T-helper 17 cell (primary cell): ENCODE measurements around the gene NAV2. TPM values are rescaled to one million over a fixed set of nuclear protein-coding genes. Genes with fewer than 3 reads are reported as not detected.
"Not testable (repeated sequence)": the region's sequence is repeated elsewhere in the genome, so short reads cannot be mapped to it uniquely, and the experiment has no call there.

Experiments
- ATAC-seq: fragments of 150-1000 bp; cut with Tn5 transposase; 2 replicates; pipeline ENCODE4 v1.10.0; 2021; ENCODE audit warnings: mild to moderate bottlenecking, moderate library complexity
- DNase-seq, 3 donors: peaks; one replicate each; pipeline versions ENCODE4 v3.0.0 to v3.0.0-alpha.2; 2020 to 2021
- H3K9me3 ChIP-seq: one replicate; pipeline ENCODE4 v1.7.0; 2013; ENCODE audit warnings: low read length, mild to moderate bottlenecking; ENCODE audit not compliant: control insufficient read depth, poor library complexity, severe bottlenecking
- H3K27ac Mint-ChIP-seq: one replicate; pipeline ENCODE4 v1.8.0; 2022; ENCODE audit warnings: mild to moderate bottlenecking, moderate library complexity, mixed read lengths
- H3K27me3 Mint-ChIP-seq: one replicate; pipeline ENCODE4 v1.8.0; 2022; ENCODE audit warnings: mixed read lengths
- H3K36me3 Mint-ChIP-seq: one replicate; pipeline ENCODE4 v1.8.0; 2022; ENCODE audit warnings: low read depth, mixed read lengths
- H3K4me1 Mint-ChIP-seq: one replicate; pipeline ENCODE4 v1.8.0; 2022; ENCODE audit warnings: mild to moderate bottlenecking, mixed read lengths
- H3K4me3 Mint-ChIP-seq: one replicate; pipeline ENCODE4 v1.8.0; 2022; ENCODE audit warnings: mild to moderate bottlenecking, moderate library complexity, mixed read lengths
- total RNA-seq, 4 donors: library from RNA in 2 of 4; stranded (reverse) in 2 of 4; gene quantifications; one replicate each; pipeline ENCODE4 v1.2.3 and lab custom pipeline; 2022 to 2026

NAV2 gene
- total RNA-seq, 2 donors from 2014 or later: 0.96 to 1.3 TPM

DNA sequence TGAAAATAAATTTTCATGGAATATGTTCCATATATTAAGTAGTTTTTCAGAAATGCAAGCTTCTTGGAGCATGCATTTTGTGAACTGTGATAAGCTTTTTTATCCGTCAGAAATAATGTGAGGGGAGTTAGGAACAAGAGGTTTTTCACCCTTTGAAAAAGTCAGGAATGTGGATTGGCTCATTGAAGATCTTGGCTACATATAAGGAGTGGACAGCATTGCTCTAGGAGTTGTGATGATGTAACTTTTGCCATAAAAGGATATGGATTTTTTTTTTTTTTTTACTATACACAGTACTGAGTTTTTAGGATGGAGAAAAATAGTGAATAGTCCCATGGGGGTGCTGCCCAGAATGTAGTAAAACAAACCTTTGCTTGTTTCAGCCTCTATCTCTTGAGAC is 180.2 kb downstream of the NAV2 start:
- H3K4me1 Mint-ChIP-seq: no peaks in the 10 kb centered on the region
- no peak for ATAC-seq
- no peak overlapping the region for H3K4me3 Mint-ChIP-seq
- no peak overlapping the region for H3K27ac Mint-ChIP-seq
- H3K9me3 ChIP-seq: no peaks in the 10 kb centered on the region
- no peak for DNase-seq
- no peaks in the 10 kb centered on the region for H3K36me3 Mint-ChIP-seq
- peaks cover 13% of the 10 kb centered on the region for H3K27me3 Mint-ChIP-seq

DNA sequence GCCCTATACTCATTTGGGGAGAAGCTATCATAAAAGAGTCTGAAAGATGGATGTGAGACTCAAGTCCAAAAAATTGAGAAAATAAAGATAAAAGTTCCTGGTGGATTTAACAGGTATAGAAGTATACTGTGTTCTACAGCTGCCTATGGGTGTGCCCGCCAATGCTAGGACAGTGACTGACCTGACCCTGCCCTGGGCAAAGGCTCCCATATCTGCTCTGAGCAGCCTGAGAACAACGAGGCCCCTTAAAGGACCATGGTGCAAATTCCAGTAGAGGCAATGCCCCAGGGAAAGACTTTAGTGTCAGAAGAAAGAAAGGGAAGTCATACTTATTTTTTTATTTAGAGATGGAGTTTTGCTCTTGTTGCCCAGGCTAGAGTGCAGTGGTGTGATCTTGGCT is 181.8 kb downstream of the NAV2 start:
- no peaks in the 10 kb centered on the region for H3K27me3 Mint-ChIP-seq
- no peaks in the 10 kb centered on the region for H3K36me3 Mint-ChIP-seq
- no peak for ATAC-seq
- DNase-seq: no peak
- H3K9me3 ChIP-seq: no peaks in the 10 kb centered on the region
- H3K27ac Mint-ChIP-seq: no peak overlapping the region
- no peaks in the 10 kb centered on the region for H3K4me1 Mint-ChIP-seq
- no peak overlapping the region for H3K4me3 Mint-ChIP-seq

DNA sequence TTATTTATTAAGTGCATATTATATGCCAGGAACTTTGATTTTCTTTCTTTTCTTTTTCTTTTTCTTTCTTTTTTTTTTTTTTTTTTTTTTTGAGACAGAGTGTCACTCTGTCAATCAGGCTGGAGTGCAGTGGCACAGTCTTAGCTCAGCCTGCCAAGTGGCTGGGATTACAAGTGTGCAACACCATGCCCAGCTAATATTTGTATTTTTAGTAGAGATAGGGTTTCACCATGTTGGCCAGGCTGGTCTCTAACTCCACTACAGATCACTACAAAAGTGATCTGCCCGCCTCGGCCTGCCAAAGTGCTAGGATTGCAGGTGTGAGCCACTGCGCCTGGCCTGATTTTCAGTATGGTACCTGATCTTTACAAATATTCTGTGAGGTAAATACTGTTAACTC is 182.4 kb downstream of the NAV2 start:
- not testable (repeated sequence) for DNase-seq, ATAC-seq, H3K36me3 Mint-ChIP-seq, H3K27ac Mint-ChIP-seq, H3K27me3 Mint-ChIP-seq, H3K4me3 Mint-ChIP-seq, H3K9me3 ChIP-seq, H3K4me1 Mint-ChIP-seq

DNA sequence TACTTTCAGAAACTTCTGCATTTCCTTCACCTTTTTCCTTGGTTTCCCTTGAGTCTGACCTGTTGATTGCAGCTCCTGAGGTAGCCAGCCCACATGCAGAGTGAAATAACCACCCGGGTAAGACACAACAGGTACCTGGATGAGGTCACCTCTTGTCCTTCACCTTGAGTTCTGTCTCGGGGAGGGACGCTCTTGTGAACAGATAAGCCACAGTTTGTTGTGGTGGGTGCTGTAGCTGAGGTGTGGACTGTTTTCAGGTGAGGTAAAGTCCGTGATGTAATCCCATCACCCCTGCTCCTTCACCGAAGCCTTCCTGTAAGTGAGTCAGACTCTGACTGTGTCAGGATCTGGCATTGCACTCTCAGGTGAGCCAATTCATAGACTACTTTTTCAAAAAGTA is 183.1 kb downstream of the NAV2 start:
- no peaks in the 10 kb centered on the region for H3K36me3 Mint-ChIP-seq
- no peak for ATAC-seq
- H3K27ac Mint-ChIP-seq: no peak overlapping the region
- H3K4me3 Mint-ChIP-seq: no peak overlapping the region
- no peaks in the 10 kb centered on the region for H3K9me3 ChIP-seq
- no peak for DNase-seq
- no peaks in the 10 kb centered on the region for H3K4me1 Mint-ChIP-seq
- H3K27me3 Mint-ChIP-seq: no peaks in the 10 kb centered on the region

DNA sequence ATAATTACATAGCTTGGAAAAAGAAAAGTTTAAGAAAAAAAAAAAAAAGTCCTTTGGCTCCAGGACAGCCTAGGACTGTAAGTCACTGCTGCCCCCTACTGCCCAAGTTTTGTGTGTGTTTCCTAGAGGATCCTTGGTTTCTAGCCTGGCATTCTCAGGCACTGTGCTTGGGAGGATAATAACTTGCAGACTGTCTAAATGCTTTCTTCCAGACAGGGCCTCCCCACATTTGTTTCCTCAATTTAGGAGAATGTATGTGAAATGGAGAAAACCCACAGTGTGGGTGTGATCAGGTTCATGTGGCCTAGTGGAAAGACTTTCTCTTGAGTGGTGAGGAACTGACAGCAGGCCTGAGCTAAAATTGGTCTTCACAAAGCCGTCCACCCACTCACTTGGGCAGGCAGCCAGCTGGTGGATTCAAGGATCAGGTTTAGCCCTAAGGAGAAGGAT is 191.0 kb downstream of the NAV2 start:
- no peaks in the 10 kb centered on the region for H3K36me3 Mint-ChIP-seq
- no peak for ATAC-seq
- peak in 1 of 3 donors; percentile 23 for DNase-seq
- no peak overlapping the region for H3K27ac Mint-ChIP-seq
- no peaks in the 10 kb centered on the region for H3K9me3 ChIP-seq
- no peak overlapping the region for H3K4me3 Mint-ChIP-seq
- no peaks in the 10 kb centered on the region for H3K27me3 Mint-ChIP-seq
- no peaks in the 10 kb centered on the region for H3K4me1 Mint-ChIP-seq

DNA sequence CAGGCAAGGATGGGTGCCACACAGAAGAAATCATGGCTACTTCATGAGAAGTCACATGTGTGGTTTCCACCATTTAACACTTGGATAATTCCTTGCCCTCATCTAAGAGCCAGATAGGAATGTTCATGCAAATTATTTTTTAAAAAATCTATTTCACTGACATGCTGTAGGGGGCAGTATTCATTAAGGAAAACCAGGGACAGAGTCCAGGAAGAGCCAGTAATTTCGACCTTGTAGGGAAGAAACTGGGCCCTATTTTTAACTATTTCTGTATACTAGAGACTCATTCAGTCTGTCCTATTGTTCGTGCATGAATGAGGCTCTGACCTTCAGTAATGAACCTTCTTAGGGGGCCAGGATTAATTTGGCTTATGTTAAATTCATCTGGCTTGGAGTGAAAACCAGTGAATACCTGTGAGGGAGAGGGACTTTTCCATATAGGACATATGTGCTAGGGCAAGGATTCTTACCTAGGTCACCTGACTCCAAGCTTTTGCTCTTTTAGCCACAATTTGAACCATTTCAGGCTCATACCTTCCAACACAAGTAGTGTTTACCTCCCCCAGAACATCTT is 192.7 kb downstream of the NAV2 start:
- H3K27me3 Mint-ChIP-seq: peaks cover 5% of the 10 kb centered on the region
- no peak for DNase-seq
- H3K9me3 ChIP-seq: no peaks in the 10 kb centered on the region
- peaks cover 2% of the 10 kb centered on the region for H3K36me3 Mint-ChIP-seq
- no peak overlapping the region for H3K4me3 Mint-ChIP-seq
- H3K27ac Mint-ChIP-seq: no peak overlapping the region
- no peaks in the 10 kb centered on the region for H3K4me1 Mint-ChIP-seq
- ATAC-seq: no peak

DNA sequence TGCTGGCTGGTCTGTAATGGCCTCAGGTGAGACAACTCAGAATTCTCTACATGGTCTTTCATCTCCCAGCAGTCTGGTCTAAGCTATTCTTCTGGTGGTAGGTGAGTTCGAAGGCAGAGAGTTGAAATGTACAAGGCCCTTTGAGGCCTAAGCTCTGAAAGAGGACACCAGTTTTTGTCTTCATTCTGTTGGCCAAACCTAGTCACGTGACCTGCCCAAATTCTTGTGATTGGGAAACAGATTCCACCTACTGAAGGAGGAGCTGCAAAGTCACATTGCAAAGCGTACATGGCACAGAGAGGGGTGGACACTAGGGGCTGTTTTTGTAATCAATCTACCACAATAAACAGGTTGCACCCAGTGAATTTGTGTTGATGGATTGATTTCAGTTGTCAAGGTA is 193.5 kb downstream of the NAV2 start:
- Mint-ChIP-seq H3K4me3 (no peak overlapping the region), H3K27me3 (peaks cover 6% of the 10 kb centered on the region), H3K36me3 (peaks cover 2% of the 10 kb centered on the region), H3K4me1 (no peaks in the 10 kb centered on the region), H3K27ac (no peak overlapping the region)
- DNase-seq (no peak), ATAC-seq (no peak)
- no peaks in the 10 kb centered on the region for H3K9me3 ChIP-seq

DNA sequence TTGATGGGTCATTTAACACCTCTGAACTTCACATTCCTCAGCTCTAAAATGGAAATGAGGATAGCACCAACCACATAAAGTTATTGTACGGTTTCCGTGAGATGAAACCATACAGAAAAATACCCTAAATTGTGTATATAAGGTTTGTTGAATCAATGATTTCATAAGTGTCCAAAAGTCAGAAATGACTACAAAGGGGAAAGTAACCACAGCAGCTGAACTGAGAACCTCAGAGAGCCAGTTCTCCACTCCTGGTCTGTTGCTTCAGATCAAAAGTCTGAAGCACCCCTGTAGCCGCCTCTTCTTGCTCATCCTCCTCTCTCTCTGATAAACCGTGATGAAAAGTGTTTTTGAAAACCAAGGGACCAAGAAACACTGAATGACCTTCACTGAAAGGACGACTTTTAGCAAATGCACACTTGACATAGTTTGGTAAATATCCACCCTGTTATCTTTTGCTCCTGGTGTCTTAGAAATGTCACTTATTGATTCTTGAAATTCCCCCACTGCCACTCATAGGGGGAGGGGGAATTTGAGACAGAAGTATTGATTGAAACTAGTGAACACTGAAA is 194.5 kb downstream of the NAV2 start:
- H3K27me3 Mint-ChIP-seq: peaks cover 6% of the 10 kb centered on the region
- no peaks in the 10 kb centered on the region for H3K9me3 ChIP-seq
- ATAC-seq (no peak), DNase-seq (no peak)
- no peak overlapping the region for H3K4me3 Mint-ChIP-seq
- H3K36me3 Mint-ChIP-seq: peaks cover 2% of the 10 kb centered on the region
- H3K4me1 Mint-ChIP-seq: no peaks in the 10 kb centered on the region
- no peak overlapping the region for H3K27ac Mint-ChIP-seq

DNA sequence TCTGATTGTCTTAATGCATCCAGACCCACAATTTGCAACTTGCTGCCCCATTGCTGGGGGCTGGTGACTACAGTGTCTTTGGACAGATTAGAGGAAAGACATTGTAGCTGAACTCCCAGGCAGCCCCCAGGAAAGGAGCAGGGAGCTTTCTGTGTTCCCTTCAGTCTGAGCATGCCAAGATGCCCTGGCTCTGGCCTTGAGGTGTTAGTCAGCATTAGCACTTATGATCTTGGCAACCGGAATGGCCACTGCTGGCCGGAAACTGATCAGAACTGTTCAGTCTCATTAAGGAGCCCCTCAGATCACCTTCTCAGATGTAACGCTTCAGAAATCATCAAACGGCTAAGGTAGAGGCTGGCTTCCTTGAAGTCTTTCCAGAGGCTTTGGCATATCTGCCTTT is 195.2 kb downstream of the NAV2 start:
- Mint-ChIP-seq H3K27me3 (peaks cover 6% of the 10 kb centered on the region), H3K4me1 (no peaks in the 10 kb centered on the region)

DNA sequence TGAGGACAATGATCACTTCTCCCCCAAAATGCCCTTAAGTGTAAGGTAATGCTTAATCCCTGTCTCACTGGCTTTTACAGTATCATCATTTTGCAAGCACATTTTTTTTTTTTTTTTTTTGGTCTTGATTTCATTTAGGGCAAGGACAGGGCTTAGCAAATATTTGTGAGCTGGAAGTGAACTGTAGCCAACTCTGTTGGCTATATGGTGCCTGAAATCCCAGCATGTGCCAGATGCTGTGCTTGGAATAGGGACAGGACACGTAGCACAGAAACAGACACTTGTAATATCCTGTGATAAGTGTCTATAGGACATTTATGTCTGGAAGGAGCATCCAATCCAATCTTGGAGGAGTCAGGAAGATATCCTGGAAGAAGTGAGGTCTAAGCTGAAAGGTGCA is 198.3 kb downstream of the NAV2 start:
- no peak for ATAC-seq
- Mint-ChIP-seq H3K4me3 (no peak overlapping the region), H3K27ac (no peak overlapping the region), H3K36me3 (peaks cover 2% of the 10 kb centered on the region), H3K27me3 (peaks cover 16% of the 10 kb centered on the region), H3K4me1 (no peaks in the 10 kb centered on the region)
- H3K9me3 ChIP-seq: no peaks in the 10 kb centered on the region
- DNase-seq: no peak

More for the DNA sequence above, 195.2 kb downstream of the NAV2 start:
- no peaks in the 10 kb centered on the region for H3K9me3 ChIP-seq
- Mint-ChIP-seq H3K36me3 (peaks cover 2% of the 10 kb centered on the region), H3K27ac (no peak overlapping the region), H3K4me3 (no peak overlapping the region)
- no peak for DNase-seq
- ATAC-seq: no peak

DNA sequence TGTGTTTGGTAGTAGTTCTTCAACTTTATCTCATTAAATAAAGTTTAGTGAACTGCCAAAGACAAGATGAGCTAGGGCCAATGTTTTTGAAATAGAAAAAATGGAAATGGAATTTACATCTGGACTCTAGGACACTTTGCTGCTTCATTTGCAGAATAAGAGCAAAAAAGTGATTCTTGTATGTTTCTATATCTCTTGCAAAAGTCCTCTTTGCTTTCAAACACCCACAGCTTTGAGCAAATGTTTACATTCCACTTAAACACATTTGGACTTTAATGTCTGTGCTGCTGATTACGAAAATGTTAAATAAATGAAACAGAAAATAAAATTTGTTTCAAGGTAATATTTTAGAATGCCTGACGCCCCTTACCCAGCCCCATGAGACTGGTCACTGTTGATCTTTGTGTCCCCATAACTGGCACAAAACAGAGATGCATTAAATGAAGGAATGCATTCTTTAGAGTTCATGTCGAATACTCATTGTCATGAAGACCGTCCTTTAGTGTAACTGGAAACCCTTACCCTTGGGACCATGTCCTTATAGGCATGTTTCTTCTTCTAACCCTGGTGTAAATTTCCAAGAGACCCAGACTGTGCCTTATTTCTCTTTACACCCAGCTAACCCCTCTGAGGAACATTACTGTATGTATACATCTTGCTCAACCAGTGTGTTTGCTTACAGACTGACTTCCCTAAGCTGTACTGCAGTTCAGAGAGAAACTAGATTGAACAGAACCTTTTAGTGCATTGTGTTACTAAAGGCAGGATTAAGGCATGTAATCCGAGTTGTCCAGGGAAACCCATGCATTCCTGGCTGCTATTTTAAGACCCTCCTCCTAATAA is 199.7 kb downstream of the NAV2 start:
- ATAC-seq: no peak

DNA sequence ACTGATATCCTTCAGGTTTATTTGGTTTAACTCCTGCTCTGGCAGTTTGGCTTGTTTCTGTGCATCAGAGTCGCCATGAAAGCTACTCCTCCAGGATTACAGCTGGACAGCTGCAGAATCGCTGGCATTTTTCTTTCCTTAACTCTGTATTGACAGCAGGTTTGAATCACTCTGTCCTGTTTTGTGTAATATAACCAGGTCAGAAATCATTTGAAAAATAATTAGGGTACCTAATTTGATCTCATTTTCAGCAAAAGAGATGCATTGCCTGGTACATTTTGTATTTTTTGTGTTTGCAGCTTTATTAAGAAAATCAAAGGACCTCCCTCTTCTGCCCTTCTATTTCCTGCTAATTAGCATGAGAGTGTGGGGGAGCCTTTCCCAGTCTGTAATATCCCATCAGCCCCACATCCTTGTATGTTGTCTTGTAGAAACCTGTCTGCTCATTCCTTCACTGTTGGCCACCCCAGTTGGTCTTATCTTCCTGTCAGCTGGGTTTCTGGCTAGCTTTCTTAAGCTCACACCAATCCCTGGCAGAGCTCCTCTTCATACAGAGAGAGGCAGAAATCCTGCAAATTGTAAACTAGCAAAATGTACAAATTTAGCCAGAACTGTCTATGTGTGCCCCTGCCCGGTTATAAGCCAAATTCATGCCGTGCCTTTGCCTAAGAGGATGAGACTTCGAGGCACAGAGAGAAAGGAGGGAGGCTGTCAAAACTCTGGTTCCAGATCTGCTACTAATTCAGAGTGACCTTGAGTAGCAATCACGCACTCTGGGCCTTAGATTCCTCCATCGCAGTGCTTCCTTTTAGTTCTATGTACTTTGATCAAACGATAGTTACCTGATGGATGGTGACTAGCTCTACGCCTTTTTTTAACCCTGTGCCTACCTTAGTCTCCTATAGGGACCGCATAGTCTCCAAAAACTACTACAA is 200.6 kb downstream of the NAV2 start:
- Mint-ChIP-seq H3K4me1 (no peaks in the 10 kb centered on the region), H3K36me3 (peaks cover 2% of the 10 kb centered on the region), H3K4me3 (no peak overlapping the region), H3K27ac (no peak overlapping the region), H3K27me3 (peaks cover 23% of the 10 kb centered on the region)
- H3K9me3 ChIP-seq: no peaks in the 10 kb centered on the region
- DNase-seq (no peak), ATAC-seq (no peak)

More for the DNA sequence above, 199.7 kb downstream of the NAV2 start:
- Mint-ChIP-seq H3K4me1 (no peaks in the 10 kb centered on the region), H3K27me3 (peaks cover 23% of the 10 kb centered on the region), H3K4me3 (no peak overlapping the region), H3K27ac (no peak overlapping the region), H3K36me3 (peaks cover 2% of the 10 kb centered on the region)
- DNase-seq: no peak
- no peaks in the 10 kb centered on the region for H3K9me3 ChIP-seq

DNA sequence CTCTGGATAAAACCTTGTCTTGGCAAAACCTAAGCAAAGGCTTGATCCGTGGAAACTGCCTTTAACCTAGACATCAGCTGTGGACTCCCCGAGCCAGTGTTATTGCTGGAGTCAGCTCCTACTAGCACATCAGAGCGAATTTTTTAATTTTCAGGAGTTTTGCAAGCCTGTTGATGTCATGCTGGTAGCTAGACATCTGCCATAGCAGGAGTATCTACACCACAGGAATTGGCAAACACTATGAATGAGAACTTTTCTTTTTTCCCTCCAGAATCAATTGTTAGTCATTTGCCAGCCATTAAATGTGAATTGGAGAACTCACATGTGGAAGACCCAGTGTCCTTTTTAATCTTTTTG is 201.2 kb downstream of the NAV2 start:
- Mint-ChIP-seq H3K36me3 (peaks cover 4% of the 10 kb centered on the region), H3K4me3 (no peak overlapping the region), H3K27me3 (peaks cover 23% of the 10 kb centered on the region), H3K27ac (no peak overlapping the region), H3K4me1 (no peaks in the 10 kb centered on the region)
- ATAC-seq (no peak), DNase-seq (no peak)
- H3K9me3 ChIP-seq: no peaks in the 10 kb centered on the region
